CD4-positive, alpha-beta T cell treated with Interleukin-21 for 1 hour (primary cell): Measurements from ENCODE around the gene ALK.

Source experiments
- DNase-seq: peaks from one replicate; pipeline ENCODE4 v3.0.0-alpha.2; 2020

Gene ALK

DNA sequence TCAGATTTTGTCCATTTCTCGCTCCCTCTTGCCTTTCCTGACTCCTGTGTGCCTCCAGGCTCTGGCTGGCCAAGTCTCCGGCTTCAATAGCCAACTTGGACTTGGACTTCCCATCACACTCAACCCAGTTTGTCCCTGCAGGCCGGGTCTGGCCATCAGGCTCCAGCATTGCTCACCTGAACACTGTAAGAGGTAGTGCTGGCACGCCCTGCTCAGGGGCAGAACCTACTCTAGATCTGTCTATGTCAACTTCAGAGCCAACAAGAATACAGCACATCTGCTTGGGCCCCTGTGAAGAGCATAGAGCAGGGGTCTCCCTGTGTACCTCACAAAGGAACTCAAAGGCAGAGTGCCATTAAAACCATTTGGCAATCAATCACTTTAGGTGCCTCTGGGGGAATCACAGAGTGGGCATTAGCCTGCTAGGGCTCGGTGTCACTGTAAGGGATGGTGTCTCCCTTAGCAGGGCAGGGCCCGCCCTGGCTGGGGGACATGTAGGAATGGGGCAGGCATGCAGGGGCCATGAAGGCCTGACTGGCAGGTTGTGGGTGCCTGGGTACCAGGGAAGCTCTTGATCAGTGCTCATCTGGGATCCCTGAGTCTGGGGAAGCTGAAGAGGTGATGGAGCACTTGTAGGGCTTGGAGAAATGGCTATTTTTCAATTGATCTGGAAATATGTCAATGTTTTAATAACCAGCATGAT, 480.3 kb downstream of the ALK start:
- DNase-seq: no peak

DNA sequence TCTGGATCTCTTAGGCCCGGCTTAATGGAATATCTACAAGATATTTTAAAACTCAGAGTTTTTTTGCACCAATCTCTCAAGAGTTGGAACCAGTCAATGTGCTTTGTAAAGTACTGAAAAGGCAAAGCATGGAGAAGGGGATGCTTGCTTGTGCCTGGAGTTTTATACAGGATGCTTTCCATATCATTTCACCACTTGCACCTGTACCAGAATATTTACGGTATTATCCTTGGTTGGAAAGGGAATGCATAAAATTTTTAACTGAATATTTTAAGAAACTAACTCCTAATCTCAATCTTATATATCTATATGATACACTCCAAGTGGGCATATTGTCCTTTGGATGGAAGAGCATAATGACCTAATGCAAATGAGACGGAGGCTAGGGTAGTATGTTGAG, 487.5 kb downstream of the ALK start:
- DNase-seq: no peak

GRCh38 chr2:29433128-29433527, 488.3 kb downstream of the ALK start:
- DNase-seq: no peak

GRCh38 chr2:29431485-29431884, 489.9 kb downstream of the ALK start:
- no peak for DNase-seq

- no peak for DNase-seq
These were observed 490.8 kb downstream of the ALK start for GRCh38 chr2:29430382-29431112.

DNA sequence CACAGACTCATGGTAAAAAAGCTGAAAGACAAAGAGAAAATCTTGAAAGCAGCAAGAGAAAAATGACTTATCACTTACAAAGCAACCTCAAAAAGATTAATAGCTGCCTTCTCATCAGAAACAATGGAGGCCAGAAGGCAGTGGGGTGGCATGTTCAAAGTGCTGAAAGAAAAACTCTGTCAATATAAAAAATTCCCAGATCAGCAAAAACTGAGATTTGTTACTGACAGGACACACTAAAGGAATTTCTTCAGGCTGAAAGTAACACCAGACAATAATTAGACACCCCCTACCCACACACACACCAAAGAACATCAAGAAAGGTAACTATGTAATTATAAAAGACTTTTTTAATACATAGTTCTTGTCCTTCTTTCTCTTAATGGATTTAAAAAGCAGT, 495.0 kb downstream of the ALK start:
- no peak for DNase-seq

DNA sequence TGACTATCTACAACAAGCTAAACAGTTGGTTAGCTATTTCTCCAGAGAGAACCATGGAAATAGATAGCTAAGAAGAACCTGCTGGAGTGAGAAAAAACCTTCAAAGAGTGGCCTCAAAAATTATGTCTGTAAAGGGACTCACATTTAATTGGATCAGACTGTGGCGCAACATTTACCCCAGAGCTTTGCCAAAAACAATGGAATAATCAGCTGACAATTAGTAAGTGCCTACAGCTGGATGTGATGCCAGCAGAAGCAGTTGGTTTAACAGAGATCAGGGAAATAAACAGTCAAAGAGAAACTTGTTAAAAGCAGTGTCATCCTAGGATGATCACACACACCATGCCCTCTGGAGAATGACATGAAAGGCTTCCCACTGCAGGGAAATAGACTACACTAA, 495.5 kb downstream of the ALK start:
- no peak for DNase-seq

DNA sequence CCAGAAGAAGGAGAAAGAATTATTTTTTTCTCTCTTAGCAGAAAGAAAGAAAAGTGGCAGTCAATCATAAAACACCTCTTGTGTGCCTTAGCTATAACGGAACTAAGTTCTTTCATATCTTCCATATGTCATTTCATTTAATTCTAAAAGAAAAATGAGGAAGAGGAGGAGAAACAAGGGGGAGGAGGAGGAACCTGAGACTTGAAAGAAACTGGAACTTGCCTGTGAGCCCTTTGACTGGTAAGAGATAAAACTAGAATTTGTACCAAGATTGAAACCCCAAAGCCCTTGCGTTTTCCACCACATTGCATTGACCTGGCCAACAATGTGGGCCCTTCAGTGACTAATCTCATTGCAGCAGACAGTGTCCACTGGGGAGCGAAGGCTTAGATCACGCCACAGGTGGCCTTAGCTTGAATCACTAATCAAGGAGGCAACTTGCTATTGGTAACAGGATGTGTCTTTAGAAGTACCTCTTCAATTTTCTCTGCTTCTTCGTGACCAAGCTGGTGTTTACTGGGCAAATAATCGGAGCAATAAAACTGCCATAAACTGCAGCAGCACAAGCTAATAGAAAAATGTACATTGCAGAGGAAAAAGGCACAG, 498.2 kb downstream of the ALK start:
- no peak for DNase-seq

DNA sequence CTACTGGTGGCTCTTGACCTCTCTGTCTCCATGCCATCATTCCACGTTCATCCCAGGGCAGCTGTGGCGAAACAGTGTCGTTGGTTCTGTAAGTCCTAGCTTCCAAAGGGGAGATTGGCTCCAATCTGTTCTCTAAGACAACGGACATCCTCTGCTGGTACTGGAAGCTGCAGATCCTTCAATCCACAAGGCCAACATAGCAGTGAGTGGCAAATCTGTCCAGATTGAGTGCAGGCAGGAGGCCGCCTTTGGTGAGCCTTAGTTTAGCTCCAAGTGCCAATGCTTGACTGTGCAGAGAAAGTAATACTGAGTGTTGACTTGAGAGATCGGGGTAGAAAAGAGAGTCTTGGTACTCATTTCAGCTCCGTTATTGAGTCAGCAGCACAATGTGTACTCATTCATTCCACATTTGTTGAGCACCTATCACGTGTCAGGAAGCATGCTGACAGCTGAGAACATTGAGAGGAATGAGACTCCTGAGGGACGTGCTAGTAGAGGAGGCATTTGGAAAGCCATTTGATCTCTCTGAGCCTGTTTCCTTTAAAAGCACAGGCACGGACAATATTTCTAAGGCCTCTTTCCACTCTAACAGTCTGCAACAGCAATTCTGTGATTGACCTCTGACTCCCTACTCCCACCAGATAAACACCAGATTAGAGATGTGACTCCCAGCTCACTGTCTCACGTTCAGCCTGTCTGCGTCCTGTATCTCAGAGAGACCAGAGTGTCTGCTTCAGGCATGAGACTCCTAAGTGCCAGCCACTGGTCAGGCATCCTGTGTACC, 500.2 kb downstream of the ALK start:
- no peak for DNase-seq

GRCh38 chr2:29420464-29420863, 500.9 kb downstream of the ALK start:
- DNase-seq: no peak

GRCh38 chr2:29417630-29418029, 503.8 kb downstream of the ALK start:
- no peak for DNase-seq

DNA sequence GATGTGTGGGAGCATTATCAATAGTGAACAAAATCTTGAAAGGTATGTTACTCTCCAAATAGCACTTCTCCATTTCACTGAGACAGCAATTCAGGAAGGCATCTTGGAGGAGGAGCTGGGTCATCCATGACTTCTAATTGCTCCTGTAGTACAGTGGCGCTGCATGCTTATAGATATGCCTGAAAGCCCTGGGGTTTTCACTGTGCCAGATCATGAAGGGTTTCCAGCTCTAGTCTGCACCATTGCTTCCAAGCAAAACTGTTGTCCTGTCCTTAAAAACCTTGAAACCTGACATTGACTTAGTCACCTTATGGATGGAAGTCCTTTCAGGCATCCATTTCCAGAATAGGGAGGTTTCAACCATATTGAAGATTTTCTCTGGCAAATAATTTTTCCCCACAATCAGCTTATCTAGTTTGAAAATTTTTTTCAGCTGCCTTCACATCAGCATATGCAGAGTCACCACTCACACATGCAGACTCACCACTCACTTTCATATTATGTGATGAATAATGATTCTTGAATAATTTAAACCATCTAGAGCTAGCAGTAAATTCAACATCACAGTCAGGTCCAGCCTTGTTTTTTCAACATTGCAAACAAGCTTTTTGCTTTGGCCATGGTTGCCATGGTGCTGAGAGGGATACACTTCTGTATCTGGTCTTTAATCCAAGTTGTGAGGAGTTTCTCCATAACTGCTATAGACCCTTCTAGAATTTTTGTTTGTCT, 509.0 kb downstream of the ALK start:
- DNase-seq: no peak

DNA sequence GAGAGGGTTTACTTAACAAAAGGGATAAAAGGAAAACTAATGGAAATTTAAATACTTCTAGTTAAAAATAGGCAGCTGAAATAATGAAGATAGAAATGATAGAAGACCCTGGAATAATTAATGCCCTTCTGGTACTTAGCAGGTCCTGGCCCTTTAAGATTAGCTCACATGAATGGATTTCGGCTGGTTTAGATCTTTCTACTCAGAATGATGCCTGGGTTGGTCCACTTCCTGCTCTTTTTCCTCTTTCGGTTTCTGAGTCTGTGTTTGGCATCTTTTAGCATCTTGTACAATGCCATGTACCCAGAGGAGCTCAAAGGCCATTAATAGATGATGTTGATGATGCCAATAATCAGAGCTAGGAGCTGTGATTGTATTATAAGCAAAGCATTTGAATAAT, 515.7 kb downstream of the ALK start:
- no peak for DNase-seq

DNA sequence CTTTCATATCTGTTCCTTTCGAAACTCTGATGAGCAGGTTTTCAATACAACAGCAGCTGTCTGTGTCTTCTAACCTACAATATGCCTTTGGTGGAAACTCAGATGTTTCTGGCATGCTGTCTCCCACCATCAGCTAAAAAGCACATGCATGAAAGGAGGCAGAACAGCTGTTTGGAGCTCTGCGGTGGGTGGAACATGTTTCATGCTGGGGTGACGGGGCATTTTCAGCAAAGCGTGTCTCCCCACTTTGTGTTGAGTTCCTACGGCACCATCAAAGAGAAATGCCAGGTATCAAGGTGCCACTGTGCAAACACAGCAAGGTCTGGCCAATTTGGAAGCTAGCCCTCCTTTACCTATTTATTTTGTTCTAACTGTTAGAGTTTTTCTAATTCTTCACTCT, 516.1 kb downstream of the ALK start:
- no peak for DNase-seq

DNA sequence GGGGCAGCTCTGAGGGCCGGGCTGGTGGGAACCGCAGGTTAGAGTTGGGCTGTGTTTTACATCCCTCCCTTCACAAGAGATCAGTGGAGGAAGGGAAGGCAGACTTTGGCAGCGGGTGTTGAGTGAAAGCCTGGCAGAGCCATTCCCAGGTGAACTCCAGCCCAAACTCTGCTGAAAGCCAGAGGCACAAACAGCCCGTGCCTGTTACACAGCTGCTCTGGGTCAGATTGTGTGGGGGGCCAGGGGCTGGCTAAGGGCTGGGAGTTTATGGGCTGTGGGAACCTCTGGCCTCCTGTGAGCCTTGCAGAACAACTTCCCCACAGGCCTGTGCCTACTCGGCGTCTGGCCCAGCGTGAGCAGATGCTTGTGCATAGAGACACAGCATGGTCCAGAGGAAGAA, 519.4 kb downstream of the ALK start:
- DNase-seq: no peak

DNA sequence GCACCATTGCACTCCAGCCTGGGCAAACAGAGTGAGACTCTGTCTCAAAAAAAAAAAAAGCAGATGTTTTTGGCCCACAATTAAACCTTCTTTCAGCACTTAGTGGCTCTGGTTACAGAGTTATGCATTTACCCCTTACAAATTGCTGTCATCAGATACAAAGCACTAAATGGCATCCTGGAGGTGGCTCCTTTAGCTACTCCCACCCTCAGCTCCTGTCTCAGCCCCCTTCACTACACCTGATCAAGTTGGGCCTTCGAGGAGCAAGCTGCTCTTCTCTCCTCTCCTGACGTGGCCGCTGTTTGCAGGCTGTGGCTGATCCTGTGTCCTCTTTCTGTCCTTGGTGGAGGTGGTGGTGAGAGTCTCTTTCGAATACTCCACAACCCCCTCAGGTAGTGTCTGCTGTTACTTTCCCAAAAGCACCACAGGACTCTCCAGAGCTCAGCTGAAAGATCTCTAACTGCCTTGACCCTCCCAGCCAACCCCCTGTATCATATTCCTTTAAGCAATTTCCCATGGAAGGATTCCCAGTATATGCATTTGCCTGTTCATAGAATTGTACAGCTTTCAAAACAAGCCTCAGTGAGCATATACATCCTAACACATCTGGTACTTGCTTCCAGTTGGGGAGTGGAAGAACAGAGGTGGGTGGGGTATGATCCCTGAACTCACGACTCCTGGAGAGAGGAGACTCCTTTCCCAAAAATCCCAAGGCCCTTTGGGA, 520.3 kb downstream of the ALK start:
- DNase-seq: no peak

- DNase-seq: no peak
These were observed 522.8 kb downstream of the ALK start for GRCh38 chr2:29398384-29399237.

GRCh38 chr2:29397713-29398112, 523.7 kb downstream of the ALK start:
- no peak for DNase-seq

GRCh38 chr2:29397039-29397438, 524.3 kb downstream of the ALK start:
- no peak for DNase-seq

GRCh38 chr2:29394981-29395350, 526.4 kb downstream of the ALK start:
- DNase-seq: no peak

DNA sequence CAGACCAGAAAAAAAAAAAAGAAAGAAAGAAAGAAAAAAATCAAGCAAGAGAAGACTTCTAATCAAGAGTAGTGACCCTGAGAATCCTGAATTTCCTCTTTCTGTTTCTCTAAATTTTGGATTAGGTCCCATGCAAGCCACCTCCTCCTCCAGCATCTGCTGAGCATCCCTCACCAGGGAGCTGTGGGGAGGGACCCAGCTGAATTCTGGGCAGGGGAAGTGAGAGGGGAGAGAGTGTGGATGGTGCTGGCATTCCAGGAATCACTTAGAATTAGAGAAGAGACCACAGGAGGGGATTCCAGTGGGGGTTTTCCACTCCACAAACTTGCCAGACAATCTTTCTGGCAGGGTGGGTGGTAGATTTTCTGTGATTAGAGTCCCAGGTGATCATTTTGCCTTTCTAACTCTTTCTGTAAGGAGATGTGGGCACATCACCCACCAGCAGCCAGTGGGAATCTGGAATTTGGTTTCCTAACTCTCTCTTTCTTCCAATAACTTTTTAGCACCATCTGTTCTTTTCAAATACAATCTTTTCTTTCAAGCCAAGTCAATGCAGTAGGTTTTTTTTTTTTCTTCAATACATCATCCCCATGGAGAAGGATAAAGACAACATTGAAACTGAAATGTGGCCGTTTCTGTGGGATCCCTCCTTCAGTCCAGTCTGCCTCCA, 526.9 kb downstream of the ALK start:
- no peak for DNase-seq
